ENCODE results near the gene PLXNC1.

PLXNC1 gene

DNA sequence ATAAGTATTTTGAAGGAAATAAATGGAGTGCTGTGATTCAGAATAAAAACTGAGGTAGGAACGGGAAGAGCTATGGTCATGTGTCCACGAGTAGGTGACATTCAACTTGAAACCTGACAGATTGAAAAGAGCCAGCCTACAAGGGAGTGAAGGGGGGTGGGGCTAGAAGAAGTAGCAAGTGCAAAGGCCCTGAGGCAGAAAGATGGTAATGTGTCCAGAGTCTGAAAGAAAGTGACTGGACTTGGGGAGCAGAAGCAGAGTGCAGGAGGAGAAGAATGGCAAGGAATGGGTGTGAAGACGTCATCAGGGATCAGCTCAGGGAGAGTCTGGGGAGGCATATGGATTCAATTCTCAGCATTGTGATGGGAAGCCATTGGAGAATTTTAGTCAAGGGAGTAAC, 13.7 kb downstream of the PLXNC1 start:
- DNase-seq = no peak

DNA sequence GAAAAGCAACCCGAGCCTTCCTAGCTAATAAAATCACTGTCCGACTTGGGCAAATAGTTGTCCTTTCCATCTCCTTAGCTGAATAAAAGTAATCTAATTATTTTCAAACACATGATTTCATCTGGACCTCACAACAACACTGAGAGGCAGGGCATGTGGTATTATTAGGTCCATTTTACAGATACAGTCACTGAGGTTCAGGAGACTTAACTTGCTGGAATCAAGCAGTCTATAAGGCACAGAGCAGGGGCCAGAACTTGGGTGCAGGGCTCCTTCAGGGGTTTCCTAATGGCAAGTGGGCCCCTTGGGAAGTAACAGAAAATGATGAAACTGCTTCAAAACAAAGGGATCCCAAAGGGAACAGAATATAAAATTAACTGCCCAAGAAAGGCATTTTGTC, 15.5 kb downstream of the PLXNC1 start:
- no peak for DNase-seq

DNA sequence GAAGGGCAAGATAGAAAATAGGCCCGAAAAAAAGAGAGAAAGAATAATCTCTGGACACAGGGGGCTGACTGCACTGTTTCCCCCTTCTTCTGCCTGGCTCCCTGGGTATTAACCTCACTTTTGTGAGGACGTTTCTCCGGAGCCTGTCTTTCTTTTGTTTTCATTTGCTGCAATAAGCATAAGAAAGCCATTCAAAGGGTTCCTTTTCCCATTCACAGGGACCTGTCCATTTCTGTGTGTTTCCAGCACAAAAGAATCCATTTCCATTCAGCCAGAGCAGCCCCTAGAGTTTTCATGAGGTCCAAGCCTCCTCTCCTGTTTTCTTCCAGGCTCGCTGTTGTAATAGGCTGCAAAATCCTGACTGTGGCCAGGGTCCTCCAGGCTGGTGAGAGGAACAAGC, 16.8 kb downstream of the PLXNC1 start:
- no peak for DNase-seq

DNA sequence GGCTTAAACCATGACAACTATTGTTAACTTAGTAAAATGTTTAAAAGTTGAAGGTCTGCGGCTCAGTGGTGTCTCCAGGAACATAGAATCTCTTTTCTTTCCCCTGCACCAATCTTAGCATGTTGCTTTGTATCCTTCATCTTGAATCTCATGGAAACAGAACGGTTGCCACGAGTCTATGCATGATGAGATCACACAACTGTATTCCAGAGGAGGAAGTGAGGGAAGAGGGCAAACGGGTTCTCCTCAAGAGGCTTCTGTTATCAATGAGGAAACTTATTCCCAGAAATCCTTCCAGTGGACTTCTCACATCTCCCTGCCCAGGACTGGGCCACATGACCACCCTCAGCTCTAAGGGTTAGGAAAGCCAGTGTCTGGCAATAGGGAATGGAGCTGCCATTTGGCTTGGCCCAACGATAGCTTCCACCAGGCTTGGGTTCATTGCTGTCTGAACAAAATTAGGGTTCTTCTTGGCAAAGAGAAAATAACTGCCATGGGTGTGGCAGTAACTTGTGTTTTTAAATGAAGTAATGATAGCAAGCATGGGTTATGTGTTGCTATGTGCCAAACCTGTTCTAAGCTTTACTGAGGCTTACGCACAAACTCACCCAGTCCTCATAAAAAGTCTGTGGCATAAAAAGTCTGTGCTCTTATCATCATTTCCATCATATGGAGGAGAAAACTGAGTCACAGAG, 17.4 kb downstream of the PLXNC1 start:
- DNase-seq = no peak

DNA sequence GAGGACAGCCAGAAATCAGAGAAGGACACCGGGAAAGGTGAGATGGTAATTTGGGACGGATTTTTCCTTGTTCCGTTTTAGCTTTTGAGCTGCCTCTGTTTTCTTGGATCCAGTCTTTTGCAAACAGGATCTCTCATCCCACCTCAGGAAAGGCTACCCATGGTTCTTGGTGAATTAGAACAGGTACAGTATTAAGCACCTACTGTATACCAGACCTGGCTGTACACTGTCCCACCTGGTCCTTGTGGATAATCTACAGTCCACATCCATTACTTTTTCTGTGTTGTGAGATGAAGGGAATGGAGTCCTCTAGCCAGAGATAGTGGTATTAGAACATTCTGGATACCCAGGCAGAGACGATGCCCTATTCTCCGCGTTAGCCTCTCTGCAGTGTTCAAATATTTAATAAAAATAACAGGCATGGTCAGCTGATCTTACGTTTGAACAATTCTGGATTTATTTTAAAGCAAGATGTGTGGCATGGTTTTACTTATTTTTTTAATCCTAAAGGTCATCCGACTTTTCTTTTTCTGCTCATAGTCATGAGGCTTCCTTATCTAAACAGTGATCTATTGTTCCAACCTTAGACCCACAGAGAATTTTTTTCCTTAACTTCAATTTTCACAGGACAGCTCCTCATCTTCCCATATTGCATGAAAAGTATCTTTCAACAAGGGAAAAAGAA, 18.8 kb downstream of the PLXNC1 start:
- DNase-seq = no peak

DNA sequence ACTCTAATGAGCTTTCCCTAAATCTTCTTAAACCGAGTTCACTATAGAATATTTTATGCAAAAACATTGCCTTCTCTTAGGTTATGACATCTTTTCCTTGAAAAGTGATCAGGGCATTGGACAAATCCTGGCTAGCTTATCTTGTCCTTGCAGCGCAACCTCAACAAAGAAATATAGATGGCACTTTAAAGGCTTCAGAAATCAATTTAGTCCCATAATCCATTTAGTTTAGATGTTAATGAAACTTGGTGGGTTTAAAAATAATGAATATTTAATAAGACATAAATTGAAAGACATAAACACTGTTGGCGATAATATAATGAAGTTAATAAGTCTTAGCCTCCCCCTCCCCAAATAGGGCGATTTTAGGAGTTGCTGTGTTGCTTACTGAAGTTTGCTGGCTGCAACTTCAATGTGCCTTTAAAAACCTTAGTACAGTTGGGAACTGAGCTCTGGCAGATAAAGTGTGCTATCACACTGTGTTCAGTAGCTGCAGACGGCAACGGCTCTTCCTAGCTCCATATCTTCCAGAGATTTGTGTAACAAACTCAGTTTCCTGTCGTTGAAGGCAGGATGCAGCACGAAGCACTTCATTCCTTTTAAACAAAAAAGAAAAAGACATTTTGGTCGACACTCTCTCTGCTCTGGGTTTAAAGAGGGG, 19.5 kb downstream of the PLXNC1 start:
- no peak for DNase-seq

DNA sequence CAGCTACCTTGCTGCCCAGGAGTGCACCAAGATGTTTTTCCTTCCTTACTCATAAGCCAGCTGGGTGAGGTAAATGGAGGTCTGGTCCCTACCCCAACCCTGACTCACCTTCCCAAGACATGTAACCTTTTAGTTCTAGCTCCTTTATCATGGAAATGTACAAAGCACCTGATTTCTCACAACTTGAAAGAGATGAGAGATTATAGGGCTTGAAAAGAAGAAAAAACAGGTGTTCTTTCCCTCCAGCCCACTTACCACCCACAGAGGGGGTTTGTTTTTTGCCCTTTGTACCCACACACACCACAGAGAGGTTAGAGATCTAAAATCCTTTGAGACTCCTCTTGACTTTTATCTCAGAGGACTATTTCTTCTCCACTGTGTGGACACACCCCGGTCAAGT, 21.1 kb downstream of the PLXNC1 start:
- no peak for DNase-seq

DNA sequence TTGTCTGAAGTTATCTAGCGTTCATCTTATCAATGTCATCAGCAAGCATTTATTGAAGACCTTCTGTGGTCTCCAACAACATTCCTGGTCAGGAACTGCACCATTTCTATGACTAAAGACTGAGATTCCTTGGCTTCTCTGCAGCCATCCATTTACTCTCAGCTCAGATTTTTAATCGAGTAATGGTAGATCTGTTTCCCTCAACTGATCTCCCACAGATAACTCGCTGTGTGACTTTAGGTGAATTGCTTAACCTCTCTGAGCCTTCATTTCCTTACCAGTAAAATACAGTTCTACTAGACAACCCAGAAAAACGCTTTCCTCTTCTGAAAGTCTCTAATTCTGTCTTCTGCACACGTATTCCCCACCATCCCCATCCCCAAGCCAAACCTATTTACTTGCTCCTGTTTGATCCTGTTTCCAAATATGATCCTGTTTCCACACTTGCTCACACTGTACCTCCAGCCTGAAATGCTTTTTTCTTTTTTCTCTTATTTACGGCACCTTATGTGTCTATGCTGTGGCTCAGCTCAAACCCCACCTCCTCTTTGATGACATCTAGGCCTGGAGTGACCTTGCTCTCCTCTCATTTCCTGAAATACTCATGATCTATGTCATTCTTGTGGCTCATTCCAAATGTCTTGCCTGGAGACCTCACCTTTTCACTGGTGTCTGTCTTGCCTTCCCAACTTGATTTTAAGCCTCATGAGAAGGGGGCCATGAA, 21.8 kb downstream of the PLXNC1 start:
- peak; percentile 45 for DNase-seq

DNA sequence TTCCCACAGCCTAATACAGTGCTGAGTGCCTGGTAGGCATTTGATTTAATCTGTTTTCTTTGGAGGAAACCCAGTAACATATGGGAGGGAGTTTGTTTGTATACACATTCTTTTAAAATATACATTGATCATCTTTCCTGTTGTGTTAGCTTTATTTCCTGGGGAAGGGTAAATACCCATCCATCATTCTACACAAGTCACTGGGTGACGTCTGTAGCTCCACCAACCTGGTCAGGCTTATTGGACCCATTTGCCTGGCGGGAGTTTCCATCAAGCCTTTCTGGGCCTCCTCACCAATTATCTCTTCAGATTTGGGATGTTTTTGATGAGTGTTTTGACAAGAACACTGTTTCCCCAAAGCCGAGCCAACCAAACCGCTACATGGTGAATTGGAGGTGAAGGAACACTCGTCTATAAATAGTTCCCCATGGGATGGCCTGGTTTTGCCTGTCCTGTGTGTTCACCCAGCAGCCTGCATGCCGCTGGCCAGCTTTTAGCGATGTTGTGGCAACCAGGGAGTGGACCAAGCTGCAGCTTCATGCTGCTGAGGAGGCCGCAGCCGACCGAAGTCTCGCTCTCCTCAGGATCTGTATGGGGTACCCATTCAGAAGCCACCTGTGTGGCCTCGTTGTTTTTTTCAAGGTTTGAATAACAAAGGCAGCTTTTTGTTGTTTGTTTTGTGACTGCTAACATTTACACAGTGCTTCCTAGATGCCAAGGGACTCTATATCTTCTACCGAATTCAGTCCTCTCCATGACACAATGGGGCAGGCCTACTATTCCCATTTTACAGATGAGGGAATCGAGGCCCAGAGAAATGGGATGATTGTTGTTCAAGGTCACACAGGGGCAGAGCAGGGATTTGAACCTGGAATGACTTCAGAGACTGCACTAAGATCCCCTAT, 22.6 kb downstream of the PLXNC1 start:
- no peak for DNase-seq

DNA sequence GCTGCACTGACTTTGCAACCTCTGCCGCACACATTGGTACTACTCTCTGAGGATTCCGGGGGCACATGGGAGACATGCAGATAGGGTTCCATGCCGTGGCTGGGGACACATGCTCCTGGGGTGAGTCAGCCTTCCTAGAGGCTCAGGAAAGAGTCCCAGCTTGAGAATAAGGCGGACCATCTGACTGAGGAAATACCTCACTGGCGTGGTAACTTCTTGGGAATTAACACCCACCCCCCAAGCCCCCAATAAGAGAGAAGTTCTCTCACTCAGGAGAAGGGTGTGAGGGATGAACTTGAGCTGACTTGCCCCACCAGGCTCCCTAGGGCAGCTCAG, 23.2 kb downstream of the PLXNC1 start:
- peak; percentile 81 for DNase-seq

DNA sequence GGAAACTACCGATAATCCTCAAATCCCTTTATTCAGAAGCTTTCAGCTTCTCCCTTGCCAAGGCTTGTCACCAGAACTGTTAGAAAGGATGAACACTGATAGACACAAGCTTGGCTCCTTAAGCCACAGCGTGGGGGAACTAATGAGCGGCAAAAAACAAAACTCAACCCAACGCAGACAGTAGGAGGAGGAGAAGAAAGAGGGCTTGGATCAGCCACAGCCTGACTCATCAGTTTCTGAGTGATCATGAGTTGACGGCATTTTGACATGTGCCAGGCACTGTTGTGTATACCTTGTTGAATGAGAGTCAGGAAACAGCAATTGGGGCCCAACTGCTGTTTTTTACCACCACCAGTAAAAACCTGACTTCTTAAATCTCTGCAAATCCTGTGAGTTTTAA, 23.7 kb downstream of the PLXNC1 start:
- DNase-seq = peak; percentile 66

DNA sequence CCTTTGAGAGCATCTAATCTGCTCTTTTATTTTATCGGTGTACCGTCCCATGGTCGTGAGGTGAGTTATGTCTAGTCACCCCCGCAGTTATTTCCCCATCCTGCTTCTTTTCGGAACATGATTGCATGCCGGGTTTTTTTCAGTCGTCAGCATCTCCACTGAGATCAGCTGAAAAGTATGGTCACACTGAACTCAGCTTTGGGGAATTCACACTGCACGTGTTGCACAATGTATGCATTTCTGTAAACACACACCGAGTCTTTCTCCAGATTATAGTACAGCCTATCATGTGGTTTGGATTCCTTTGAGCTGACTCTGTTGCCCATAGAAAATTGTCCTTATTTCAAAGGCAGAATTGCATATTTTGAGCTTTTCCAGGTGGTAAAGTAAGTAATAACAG, 24.6 kb downstream of the PLXNC1 start:
- peak; percentile 98 for DNase-seq

DNA sequence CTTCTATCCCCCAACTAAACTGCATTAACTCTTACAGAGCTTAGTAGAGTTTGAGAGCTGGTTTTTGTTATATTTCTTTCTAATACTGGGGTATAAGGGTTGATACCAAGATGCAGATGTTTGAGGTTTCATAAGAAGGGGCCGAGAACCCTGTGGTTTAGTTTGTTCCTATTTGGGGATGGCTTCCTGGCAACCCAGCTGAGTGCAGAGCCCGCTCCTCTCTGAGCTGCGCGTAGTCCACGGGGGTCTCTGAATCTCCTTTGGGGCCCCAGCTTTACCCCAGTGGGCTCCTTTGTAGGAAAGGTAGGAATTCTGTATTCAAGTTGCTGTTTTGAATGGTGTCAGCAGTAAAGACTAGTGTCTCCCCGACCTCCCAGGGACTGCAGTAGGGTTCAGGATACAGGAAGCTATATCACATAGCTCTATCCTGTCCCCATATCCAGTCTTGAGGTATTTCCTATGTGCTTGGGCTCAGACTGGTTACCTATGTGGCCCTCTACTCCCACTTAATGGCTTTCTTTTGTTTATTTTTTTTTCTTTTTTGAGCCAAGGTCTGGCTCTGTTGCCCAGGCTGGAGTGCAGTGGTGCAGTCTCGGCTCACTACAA, 25.4 kb downstream of the PLXNC1 start:
- DNase-seq = no peak

DNA sequence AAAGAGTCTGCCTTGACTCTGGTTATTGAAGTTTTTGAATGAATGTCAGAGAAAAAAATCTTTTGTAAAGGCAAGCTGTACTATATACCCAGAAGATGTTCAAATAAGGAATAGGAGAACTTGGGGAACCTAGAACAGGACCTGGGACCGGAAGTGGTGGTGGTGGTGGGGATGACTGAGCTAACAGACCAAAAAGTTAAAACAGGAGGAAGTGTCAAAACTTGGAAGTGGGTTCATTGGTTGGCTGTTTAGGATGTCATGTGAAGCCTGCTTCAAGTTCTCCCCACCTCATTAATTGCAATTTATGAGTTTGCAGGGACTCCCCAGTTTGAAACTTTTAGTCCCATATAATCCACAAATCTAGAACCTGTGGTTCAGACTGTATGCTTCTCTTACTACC, 26.2 kb downstream of the PLXNC1 start:
- DNase-seq = no peak

DNA sequence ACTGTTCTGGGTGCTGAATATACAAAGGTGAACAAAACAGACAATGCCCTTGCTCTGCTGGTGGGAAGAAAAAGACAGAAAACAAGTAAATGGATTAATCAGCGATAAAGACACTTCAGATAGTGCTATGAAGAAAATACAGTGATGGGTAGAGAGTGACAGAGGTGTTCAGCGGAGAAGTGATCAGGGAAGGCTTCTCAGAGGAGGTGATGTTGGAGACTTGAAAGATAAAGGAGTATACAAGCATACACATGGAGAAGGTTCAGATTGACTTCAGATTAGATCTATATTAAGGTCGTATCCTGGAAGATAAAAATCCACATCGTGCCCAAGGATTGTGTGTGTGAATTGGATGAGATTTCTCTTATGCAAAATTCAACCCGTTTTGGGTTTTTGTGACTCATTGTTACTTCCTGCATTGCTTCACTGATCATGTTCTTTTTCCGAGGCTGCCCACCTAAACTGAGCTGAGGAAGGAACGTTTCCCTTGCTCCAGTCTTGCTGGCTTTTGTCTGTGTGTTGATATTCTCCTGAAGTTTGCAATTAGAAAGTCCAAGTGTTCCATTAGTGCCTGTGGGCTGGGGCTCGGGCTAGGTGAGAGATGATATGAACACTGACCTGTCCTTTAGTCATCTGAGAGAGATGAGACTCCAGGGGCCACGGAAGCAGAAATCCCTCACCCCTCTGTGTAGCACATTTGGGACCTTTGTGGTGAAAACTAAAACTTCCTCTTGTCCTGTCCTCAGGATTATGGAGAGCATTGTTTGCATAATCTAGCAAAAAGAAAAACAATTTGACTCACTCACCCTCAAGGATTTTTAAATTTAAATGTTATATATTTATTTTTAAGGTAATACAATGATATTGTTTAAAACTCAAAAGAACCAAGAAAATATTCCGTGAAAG, 27.6 kb downstream of the PLXNC1 start:
- peak; percentile 35 for DNase-seq

DNA sequence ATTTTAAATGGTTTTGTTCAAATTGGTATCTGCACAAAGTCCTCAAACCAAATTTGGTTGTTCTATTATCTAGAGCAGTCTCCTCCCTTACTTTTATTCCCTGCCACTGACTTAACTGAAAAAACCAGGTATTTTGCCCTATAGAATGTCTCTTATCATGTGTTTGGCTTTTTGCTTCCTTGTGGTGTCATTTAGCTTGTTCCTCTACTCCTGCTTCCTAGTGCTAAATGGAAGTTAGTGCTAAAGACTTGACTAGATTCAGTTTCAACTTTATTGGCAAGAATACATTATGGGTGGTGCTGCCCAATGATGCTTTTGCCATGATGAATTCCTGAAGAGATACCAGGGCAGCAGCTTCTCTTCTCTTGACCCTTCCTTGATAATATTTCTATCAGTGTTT, 29.7 kb downstream of the PLXNC1 start:
- no peak for DNase-seq

DNA sequence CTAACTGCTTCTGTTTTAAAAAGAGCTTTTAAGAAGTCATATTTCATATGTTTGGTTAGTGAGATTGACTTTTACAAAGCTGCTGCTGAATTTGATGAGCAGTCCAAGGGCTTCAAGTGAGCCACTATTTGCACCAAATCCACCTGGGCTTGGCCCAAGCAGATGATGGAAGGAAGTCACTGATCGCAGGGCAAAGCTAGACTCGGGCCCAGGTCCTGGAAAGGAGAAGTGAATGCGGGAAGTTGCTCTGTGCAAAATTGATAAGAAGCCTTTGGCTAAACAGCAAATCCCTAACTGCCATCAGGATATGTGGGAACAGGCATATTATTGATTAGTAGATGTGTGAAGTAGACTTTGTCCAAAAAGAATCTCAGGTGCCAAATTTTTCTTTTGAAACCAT, 30.5 kb downstream of the PLXNC1 start:
- no peak for DNase-seq

DNA sequence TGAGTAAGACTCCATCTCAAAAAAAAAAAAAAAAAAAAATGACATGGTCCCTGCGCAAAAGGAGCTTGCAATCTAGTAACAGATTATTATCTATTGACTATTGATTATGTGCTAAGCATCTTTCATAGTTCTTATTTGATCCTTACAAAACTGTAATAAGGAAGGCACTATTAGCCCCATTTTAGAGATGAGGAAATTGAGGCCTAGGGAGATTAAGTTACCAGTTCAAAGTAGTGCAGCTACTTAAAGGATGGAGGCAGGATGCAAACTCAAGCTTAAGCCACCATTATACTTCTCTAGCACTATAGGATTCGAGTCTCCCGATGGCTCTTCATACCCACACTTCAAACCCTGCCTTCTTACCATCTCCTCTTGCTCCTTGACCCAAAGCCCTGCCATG, 31.3 kb downstream of the PLXNC1 start:
- DNase-seq = no peak

DNA sequence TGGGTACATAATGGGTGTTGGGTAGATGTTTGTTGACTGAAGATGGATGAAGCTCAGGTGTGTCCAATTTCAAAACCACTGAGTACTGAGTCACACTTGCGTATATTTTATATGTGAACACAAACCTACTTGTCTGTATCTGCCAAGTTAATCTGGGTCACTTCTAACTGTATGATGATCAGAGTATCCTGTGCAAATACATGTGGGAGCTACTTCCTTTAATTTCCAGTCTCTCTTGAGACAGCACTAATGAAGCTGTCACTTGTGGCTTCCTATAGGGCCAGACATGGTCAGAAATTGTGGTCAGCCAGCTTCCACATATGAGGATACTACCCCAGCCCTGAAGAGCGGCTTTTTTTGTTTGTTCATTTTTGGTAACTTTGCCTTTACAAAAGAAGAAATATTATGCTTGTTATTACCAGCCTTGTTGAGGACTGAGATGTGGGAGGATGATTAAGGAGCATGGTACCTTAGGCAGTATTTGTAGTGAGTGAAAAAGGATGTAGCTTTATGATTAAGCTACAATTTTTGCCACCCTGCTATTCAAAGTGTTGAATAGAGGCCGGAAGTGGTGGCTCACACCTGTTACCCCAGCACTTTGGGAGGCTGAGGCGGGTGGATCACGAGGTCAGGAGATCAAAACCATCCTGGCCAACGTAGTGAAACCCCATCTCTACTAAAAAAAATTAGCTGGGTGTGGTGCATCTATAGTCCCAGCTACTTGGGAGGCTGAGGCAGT, 32.4 kb downstream of the PLXNC1 start:
- DNase-seq = no peak

DNA sequence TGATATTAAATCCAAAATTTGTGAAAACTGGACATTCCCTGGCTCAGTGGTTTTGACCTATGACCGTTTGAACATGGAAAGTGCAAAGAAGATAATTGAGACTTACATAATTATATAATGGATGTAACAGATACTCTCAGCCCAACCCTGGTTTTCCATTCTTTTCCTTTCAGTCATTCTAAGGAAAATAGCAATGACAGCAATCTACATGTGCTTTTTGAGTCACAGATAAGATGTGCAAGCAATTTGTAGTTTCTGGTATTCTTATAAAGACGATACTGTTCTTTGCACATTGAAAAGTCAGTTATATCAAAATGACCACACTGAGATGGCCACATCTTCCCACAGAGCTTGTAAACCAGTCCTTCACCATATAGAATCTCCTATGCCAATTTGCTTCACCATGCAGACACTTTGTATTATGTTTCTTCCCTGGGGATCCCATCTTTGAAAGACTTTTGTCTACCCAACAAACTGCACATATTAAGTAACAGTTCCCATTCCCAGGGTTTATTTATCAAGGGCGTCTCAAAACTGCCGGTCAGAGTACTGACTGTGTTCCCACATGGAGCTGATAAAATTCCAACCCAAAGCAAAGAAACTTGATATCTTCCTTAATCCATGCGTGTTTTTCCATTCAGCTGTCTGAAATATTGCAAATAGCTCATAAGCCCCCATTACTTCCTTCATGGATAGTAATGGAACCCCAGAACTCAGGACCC, 34.8 kb downstream of the PLXNC1 start:
- no peak for DNase-seq
